Loucy (cell line): ENCODE measurements around the gene FCHSD2.

Source experiments
- EZH2phosphoT487 ChIP-seq: fragments of 200-600 bp; IDR thresholded peaks from 2 replicates; pipeline ENCODE4 v1.6.1; 2018; ENCODE audit warnings: antibody characterized with exemption, mild to moderate bottlenecking, moderate library complexity, borderline replicate concordance
- TF ChIP-seq, protein P1 (sequence below): fragments of 200-600 bp; sonication (generic); conservative IDR thresholded peaks from 2 replicates; pipeline ENCODE4 v1.5.1; 2014; ENCODE audit warnings: mild to moderate bottlenecking, antibody characterized with exemption, low read length

DNA sequence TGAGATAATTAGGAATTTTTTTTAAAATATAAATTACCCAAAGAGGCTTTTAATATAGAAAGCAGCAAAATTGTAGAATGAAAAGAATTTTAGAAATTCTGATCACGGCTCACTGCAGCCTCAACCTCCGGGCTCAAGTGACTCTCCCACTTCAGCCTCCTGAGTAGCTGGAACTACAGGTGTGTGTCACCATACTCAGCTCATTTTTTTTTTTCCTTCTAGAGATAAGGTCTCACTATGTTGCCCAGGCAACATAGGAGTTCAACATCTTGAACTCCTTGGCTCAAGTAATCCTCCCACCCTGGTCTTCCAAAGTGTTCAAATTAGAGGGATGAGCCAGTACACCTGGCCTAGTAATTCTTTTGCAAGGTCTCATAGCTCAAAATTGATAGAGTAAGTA lies 251.2 kb downstream of the FCHSD2 start:
- TF ChIP-seq, protein P1, sequence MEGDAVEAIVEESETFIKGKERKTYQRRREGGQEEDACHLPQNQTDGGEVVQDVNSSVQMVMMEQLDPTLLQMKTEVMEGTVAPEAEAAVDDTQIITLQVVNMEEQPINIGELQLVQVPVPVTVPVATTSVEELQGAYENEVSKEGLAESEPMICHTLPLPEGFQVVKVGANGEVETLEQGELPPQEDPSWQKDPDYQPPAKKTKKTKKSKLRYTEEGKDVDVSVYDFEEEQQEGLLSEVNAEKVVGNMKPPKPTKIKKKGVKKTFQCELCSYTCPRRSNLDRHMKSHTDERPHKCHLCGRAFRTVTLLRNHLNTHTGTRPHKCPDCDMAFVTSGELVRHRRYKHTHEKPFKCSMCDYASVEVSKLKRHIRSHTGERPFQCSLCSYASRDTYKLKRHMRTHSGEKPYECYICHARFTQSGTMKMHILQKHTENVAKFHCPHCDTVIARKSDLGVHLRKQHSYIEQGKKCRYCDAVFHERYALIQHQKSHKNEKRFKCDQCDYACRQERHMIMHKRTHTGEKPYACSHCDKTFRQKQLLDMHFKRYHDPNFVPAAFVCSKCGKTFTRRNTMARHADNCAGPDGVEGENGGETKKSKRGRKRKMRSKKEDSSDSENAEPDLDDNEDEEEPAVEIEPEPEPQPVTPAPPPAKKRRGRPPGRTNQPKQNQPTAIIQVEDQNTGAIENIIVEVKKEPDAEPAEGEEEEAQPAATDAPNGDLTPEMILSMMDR, result no peak
- no peak for TF ChIP-seq EZH2phosphoT487
